SK-N-SH treated with all-trans-retinoic acid at 6 μM for 48 hours (cell line): Measurements from ENCODE around the gene PRKCE.
A peak's percentile ranks its signal among the peaks of the same experiment; 100 is the strongest.

ENCODE experiments used
- ATAC-seq: fragments of 200-7000 bp; cut with Tn5 transposase; 3 replicates; pipeline ENCODE4 v1.9.1; 2020; ENCODE audit warnings: mild to moderate bottlenecking, moderate library complexity
- CSDC2 ChIP-seq: fragments of 250-450 bp; sonication (Bioruptor Pico); IDR thresholded peaks from 2 replicates; pipeline ENCODE4 v1.5.0; 2020; ENCODE audit warnings: mild to moderate bottlenecking, moderate library complexity
- ESRRG ChIP-seq: fragments of 250-450 bp; sonication (Bioruptor Pico); IDR thresholded peaks from 2 replicates; pipeline ENCODE4 v1.6.1; 2021; ENCODE audit warnings: mild to moderate bottlenecking
- GLIS3 ChIP-seq: fragments of 250-450 bp; sonication (Bioruptor Pico); IDR thresholded peaks from 2 replicates; pipeline ENCODE4 v1.5.0; 2020; ENCODE audit warnings: mild to moderate bottlenecking, moderate library complexity
- ISL1 ChIP-seq: fragments of 250-450 bp; sonication (Bioruptor Pico); IDR thresholded peaks from 2 replicates; pipeline ENCODE4 v2.1.2; 2022; ENCODE audit warnings: mild to moderate bottlenecking, moderate library complexity
- OSR1 ChIP-seq: fragments of 250-450 bp; sonication (Bioruptor Pico); IDR thresholded peaks from 2 replicates; pipeline ENCODE4 v1.8.0; 2022; ENCODE audit warnings: moderate library complexity, mild to moderate bottlenecking, inconsistent platforms
- PPARA ChIP-seq: fragments of 250-450 bp; sonication (Bioruptor Pico); IDR thresholded peaks from 2 replicates; pipeline ENCODE4 v1.5.0; 2020; ENCODE audit warnings: mild to moderate bottlenecking, borderline replicate concordance
- RARB ChIP-seq: fragments of 250-450 bp; sonication (Bioruptor Pico); IDR thresholded peaks from 2 replicates; pipeline ENCODE4 v1.8.0; 2021; ENCODE audit warnings: mild to moderate bottlenecking, moderate library complexity
- SNAI2 ChIP-seq: fragments of 250-450 bp; sonication (Bioruptor Pico); IDR thresholded peaks from 2 replicates; pipeline ENCODE4 v1.5.0; 2020; ENCODE audit warnings: mild to moderate bottlenecking, moderate library complexity
- TCF4 ChIP-seq: fragments of 250-450 bp; sonication (Bioruptor Pico); IDR thresholded peaks from 2 replicates; pipeline ENCODE4 v1.8.0; 2021; ENCODE audit warnings: mild to moderate bottlenecking, moderate library complexity, borderline replicate concordance
- TOX ChIP-seq: fragments of 250-450 bp; sonication (Bioruptor Pico); IDR thresholded peaks from 2 replicates; pipeline ENCODE4 v1.8.0; 2021; ENCODE audit warnings: mild to moderate bottlenecking, moderate library complexity, borderline replicate concordance
- ZC3H10 ChIP-seq: fragments of 250-450 bp; sonication (Bioruptor Pico); IDR thresholded peaks from 2 replicates; pipeline ENCODE4 v1.5.1; 2021; ENCODE audit warnings: mild to moderate bottlenecking, moderate library complexity
- ZFP3 ChIP-seq: fragments of 250-450 bp; sonication (Bioruptor Pico); IDR thresholded peaks from 2 replicates; pipeline ENCODE4 v1.5.0; 2020; ENCODE audit warnings: mild to moderate bottlenecking, moderate library complexity
- ZFP30 ChIP-seq: fragments of 450-650 bp; formaldehyde crosslinking; IDR thresholded peaks from 2 replicates; pipeline ENCODE4 v1.5.0; 2022; ENCODE audit warnings: mild to moderate bottlenecking, moderate library complexity
- ZNF565 ChIP-seq: fragments of 450-650 bp; formaldehyde crosslinking; conservative IDR thresholded peaks from 2 replicates; pipeline ENCODE4 v1.5.0; 2020; ENCODE audit warnings: low read depth, mild to moderate bottlenecking, moderate library complexity
- ZNF70 ChIP-seq: fragments of 450-650 bp; formaldehyde crosslinking; IDR thresholded peaks from 2 replicates; pipeline ENCODE4 v1.5.0; 2020; ENCODE audit warnings: mild to moderate bottlenecking, moderate library complexity
- ZNF8 ChIP-seq: fragments of 450-650 bp; formaldehyde crosslinking; IDR thresholded peaks from 2 replicates; pipeline ENCODE4 v1.5.0; 2020; ENCODE audit warnings: mild to moderate bottlenecking, moderate library complexity
- TF ChIP-seq, protein P1 (sequence below): fragments of 250-450 bp; sonication (Bioruptor Pico); IDR thresholded peaks from 2 replicates; pipeline ENCODE4 v1.5.0; 2020; ENCODE audit warnings: mild to moderate bottlenecking, moderate library complexity
- TF ChIP-seq, protein P2 (sequence below): fragments of 250-450 bp; sonication (Bioruptor Pico); IDR thresholded peaks from 2 replicates; pipeline ENCODE4 v1.5.1; 2020; ENCODE audit warnings: low read depth, mild to moderate bottlenecking, moderate library complexity
- TF ChIP-seq, protein P3 (sequence below): fragments of 250-450 bp; sonication (Bioruptor Pico); IDR thresholded peaks from 2 replicates; pipeline ENCODE4 v1.8.0; 2021; ENCODE audit warnings: low read depth, mild to moderate bottlenecking, moderate library complexity, borderline replicate concordance
- TF ChIP-seq, protein P4 (sequence below): fragments of 250-450 bp; sonication (Bioruptor Pico); IDR thresholded peaks from 2 replicates; pipeline ENCODE4 v1.5.1; 2021; ENCODE audit warnings: mild to moderate bottlenecking, moderate library complexity
- TF ChIP-seq, protein P5 (sequence below): fragments of 250-450 bp; sonication (Bioruptor Pico); IDR thresholded peaks from 2 replicates; pipeline ENCODE4 v1.8.0; 2020; ENCODE audit warnings: mild to moderate bottlenecking, moderate library complexity, borderline replicate concordance

The PRKCE gene

DNA sequence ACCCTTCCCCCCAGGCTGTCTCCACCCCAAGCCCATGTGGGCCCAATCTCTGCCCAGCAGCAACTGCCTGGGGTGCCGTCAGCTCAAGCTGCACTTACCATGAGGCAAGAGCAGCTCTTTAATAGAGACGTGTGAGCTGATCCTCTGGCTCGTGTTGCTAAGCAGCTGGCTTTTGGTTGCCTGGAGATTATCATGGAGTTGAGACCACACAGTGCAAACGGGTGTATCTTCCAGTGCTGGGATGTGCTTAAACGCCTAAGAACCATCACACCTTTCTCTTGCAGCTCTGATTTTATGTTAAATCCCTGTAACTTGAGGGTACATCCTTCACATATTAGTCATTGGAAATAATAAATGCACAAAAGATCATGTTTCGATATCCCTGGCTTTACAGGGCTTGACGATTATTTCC lies 271.1 kb downstream of the PRKCE start:
- peak; percentile 77 for ATAC-seq
- TF ChIP-seq, protein P1, sequence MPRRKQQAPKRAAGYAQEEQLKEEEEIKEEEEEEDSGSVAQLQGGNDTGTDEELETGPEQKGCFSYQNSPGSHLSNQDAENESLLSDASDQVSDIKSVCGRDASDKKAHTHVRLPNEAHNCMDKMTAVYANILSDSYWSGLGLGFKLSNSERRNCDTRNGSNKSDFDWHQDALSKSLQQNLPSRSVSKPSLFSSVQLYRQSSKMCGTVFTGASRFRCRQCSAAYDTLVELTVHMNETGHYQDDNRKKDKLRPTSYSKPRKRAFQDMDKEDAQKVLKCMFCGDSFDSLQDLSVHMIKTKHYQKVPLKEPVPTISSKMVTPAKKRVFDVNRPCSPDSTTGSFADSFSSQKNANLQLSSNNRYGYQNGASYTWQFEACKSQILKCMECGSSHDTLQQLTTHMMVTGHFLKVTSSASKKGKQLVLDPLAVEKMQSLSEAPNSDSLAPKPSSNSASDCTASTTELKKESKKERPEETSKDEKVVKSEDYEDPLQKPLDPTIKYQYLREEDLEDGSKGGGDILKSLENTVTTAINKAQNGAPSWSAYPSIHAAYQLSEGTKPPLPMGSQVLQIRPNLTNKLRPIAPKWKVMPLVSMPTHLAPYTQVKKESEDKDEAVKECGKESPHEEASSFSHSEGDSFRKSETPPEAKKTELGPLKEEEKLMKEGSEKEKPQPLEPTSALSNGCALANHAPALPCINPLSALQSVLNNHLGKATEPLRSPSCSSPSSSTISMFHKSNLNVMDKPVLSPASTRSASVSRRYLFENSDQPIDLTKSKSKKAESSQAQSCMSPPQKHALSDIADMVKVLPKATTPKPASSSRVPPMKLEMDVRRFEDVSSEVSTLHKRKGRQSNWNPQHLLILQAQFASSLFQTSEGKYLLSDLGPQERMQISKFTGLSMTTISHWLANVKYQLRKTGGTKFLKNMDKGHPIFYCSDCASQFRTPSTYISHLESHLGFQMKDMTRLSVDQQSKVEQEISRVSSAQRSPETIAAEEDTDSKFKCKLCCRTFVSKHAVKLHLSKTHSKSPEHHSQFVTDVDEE (CRISPR knock-in tag): peak; percentile 15; the same call in 1 of the 2 replicates
- no peak for TF ChIP-seq ESRRG (CRISPR knock-in tag)
- no peak for TF ChIP-seq ZFP30 (CRISPR knock-in tag)
- TF ChIP-seq ZNF8 (CRISPR knock-in tag): no peak
- TF ChIP-seq TCF4: no peak; the same call in 1 of the 2 replicates
- no peak for TF ChIP-seq SNAI2 (CRISPR knock-in tag)
- TF ChIP-seq ZNF70 (CRISPR knock-in tag): no peak; the same call in 1 of the 2 replicates

DNA sequence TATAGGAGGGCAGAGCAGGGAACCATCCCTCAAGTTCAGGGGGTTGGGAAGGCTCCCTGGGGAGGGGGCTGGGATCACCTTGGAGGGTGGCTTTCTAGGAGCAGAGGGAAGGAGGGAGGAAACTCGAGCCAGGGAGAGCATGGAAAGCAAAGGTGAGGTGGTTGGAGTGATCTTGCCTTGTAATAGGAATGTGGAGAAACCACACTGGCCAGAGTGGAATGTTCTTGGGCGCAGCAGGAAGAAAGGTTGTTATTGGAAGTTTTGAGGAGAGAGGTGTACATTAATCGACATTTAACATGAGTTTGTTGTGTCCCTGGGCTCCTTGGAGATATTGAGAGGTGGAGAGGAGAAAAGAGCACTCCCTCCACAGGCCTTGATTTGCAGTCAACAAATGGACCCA lies 272.2 kb downstream of the PRKCE start:
- TF ChIP-seq ZFP3 (CRISPR knock-in tag) (no peak), CSDC2 (CRISPR knock-in tag) (no peak), ZNF565 (CRISPR knock-in tag) (no peak), OSR1 (no peak), ISL1 (CRISPR knock-in tag) (no peak), GLIS3 (CRISPR knock-in tag) (no peak)
- TF ChIP-seq, protein P2, sequence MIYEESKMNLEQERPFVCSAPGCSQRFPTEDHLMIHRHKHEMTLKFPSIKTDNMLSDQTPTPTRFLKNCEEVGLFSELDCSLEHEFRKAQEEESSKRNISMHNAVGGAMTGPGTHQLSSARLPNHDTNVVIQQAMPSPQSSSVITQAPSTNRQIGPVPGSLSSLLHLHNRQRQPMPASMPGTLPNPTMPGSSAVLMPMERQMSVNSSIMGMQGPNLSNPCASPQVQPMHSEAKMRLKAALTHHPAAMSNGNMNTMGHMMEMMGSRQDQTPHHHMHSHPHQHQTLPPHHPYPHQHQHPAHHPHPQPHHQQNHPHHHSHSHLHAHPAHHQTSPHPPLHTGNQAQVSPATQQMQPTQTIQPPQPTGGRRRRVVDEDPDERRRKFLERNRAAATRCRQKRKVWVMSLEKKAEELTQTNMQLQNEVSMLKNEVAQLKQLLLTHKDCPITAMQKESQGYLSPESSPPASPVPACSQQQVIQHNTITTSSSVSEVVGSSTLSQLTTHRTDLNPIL (CRISPR knock-in tag): no peak
- TF ChIP-seq, protein P3, sequence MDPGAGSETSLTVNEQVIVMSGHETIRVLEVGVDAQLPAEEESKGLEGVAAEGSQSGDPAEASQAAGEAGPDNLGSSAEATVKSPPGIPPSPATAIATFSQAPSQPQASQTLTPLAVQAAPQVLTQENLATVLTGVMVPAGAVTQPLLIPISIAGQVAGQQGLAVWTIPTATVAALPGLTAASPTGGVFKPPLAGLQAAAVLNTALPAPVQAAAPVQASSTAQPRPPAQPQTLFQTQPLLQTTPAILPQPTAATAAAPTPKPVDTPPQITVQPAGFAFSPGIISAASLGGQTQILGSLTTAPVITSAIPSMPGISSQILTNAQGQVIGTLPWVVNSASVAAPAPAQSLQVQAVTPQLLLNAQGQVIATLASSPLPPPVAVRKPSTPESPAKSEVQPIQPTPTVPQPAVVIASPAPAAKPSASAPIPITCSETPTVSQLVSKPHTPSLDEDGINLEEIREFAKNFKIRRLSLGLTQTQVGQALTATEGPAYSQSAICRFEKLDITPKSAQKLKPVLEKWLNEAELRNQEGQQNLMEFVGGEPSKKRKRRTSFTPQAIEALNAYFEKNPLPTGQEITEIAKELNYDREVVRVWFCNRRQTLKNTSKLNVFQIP (CRISPR knock-in tag): no peak
- TF ChIP-seq, protein P4, sequence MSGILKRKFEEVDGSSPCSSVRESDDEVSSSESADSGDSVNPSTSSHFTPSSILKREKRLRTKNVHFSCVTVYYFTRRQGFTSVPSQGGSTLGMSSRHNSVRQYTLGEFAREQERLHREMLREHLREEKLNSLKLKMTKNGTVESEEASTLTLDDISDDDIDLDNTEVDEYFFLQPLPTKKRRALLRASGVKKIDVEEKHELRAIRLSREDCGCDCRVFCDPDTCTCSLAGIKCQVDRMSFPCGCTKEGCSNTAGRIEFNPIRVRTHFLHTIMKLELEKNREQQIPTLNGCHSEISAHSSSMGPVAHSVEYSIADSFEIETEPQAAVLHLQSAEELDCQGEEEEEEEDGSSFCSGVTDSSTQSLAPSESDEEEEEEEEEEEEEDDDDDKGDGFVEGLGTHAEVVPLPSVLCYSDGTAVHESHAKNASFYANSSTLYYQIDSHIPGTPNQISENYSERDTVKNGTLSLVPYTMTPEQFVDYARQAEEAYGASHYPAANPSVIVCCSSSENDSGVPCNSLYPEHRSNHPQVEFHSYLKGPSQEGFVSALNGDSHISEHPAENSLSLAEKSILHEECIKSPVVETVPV: no peak
- no peak; the same call in 2 of the 3 replicates for ATAC-seq

DNA sequence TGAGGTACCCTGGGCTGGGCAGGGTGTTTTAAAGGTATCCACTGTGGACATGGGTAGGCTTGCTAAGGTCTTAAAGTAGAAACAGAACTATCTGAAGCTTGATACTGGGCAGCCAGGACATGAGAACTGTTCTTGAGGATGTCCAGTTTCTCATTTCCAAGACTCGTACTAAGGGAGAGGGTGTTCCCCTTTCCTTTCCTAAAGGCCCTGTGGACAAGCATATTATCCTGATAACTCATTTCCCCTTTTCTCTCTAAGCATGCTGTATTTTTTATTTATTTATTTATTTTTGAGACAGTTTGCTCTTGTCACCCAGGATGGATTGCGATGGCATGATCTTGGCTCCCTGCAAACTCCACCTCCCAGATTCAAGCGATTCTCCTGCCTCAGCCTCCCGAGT lies 273.6 kb downstream of the PRKCE start:
- TF ChIP-seq TOX (CRISPR knock-in tag): no peak
- no peak for TF ChIP-seq PPARA (CRISPR knock-in tag)
- TF ChIP-seq ZFP30 (CRISPR knock-in tag): no peak
- no peak for TF ChIP-seq ZC3H10 (CRISPR knock-in tag)
- ATAC-seq: no peak

DNA sequence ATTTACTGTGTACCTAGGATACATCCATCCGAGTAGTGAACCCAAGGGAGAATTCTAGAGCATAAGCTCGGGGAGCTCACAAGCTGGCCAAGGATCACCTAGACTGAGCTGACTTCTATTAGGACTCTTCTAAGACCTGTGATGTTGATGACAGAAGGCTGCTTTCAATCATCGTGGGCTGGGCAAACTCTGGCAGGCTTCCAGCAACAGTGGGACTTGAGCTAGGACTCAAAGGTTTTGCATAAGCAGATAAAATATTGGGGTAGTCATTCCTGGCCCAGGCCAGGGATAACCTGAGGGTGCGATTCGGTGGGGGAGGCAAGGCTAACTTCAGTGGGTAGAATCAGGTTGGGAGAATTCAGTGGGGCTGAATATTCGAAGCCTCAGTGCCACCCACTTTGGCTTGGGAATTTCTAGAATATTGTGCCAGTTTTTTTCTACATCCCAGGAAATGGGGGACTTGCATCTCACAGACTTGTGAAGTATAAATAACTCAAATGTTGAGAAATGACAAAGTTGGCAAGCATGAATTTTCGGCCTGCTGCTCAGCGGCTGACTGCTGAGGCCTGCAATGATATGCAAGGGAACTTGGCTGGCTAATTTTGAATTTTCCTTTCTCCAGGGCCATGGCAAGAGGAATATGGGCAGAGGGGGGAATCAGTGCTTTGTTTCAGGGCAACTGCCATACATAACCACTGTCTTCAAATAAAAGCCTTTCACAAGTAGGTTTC lies 274.3 kb downstream of the PRKCE start:
- no peak for ATAC-seq
- TF ChIP-seq RARB (CRISPR knock-in tag): no peak
- TF ChIP-seq ZNF70 (CRISPR knock-in tag): no peak
- TF ChIP-seq ESRRG (CRISPR knock-in tag): no peak
- TF ChIP-seq, protein P5, sequence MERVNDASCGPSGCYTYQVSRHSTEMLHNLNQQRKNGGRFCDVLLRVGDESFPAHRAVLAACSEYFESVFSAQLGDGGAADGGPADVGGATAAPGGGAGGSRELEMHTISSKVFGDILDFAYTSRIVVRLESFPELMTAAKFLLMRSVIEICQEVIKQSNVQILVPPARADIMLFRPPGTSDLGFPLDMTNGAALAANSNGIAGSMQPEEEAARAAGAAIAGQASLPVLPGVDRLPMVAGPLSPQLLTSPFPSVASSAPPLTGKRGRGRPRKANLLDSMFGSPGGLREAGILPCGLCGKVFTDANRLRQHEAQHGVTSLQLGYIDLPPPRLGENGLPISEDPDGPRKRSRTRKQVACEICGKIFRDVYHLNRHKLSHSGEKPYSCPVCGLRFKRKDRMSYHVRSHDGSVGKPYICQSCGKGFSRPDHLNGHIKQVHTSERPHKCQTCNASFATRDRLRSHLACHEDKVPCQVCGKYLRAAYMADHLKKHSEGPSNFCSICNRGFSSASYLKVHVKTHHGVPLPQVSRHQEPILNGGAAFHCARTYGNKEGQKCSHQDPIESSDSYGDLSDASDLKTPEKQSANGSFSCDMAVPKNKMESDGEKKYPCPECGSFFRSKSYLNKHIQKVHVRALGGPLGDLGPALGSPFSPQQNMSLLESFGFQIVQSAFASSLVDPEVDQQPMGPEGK: no peak
- TF ChIP-seq ISL1 (CRISPR knock-in tag): no peak
